Vagina (tissue), 2 donors: ENCODE results near the gene NXNL1. TPM values are rescaled to one million over a fixed set of nuclear protein-coding genes. Genes with fewer than 3 reads are reported as not detected.
A peak's percentile ranks its signal among the peaks of the same experiment; 100 is the strongest.

Experiments
- DNase-seq, 2 donors: peaks; one replicate each; pipeline ENCODE4 v3.0.0-alpha.2; 2017; ENCODE audit errors: extremely low spot score in 2 of 2
- H3K27ac ChIP-seq: fragments of 200-600 bp; sonication (generic); one replicate; pipeline ENCODE4 v1.5.1; 2019
- H3K27me3 ChIP-seq: fragments of 200-600 bp; sonication (generic); one replicate; pipeline ENCODE4 v1.5.1; 2019
- H3K36me3 ChIP-seq, 2 donors: fragments of 200-600 bp; sonication (generic); one replicate each; pipeline ENCODE4 v1.5.1; 2017 to 2019
- H3K4me1 ChIP-seq: fragments of 200-600 bp; sonication (generic); one replicate; pipeline ENCODE4 v1.5.1; 2019
- H3K4me3 ChIP-seq, 2 donors: fragments of 200-600 bp; sonication (generic); 1 replicate in 1 of 2; 2 replicates in 1 of 2; pipeline ENCODE4 v1.5.1; 2016 to 2019
- H3K9me3 ChIP-seq: fragments of 200-600 bp; sonication (generic); one replicate; pipeline ENCODE4 v1.5.1; 2019
- CTCF ChIP-seq, 3 experiments: fragments of 450-650 bp in 2 of 3; fragments of 200-600 bp in 1 of 3; sonication (generic) in 1 of 3; IDR thresholded peaks; one replicate each; pipeline ENCODE4 v1.5.1; 2017 to 2019; ENCODE audit warnings: antibody characterized with exemption in 3 of 3, mild to moderate bottlenecking in 2 of 3, moderate library complexity in 2 of 3
- POLR2A ChIP-seq, 2 donors: fragments of 450-650 bp; IDR thresholded peaks; one replicate each; pipeline ENCODE4 v1.6.1; 2017; ENCODE audit warnings: antibody characterized with exemption in 2 of 2, mild to moderate bottlenecking in 2 of 2, moderate library complexity in 2 of 2
- POLR2AphosphoS5 ChIP-seq, 2 donors: sonication (generic); formaldehyde crosslinking; IDR thresholded peaks; one replicate each; pipeline ENCODE4 v1.9.0; 2017; ENCODE audit warnings: antibody characterized with exemption in 2 of 2, mild to moderate bottlenecking in 2 of 2, low read depth in 1 of 2; ENCODE audit not compliant: insufficient read depth in 1 of 2
- intact Hi-C: fragments of 100-400 bp; cut with DNase I; formaldehyde crosslinking; loops from one replicate; pipeline ENCODE4 v1.15.1; 2023
- total RNA-seq: library from RNA; depleted of rRNA; stranded (reverse); fragments of >200 nt; gene quantifications from one replicate; pipeline ENCODE4 v1.2.3, GENCODE V29; 2016

Gene NXNL1
- total RNA-seq, 1 donor from 2014 or later, result not detected

GRCh38 chr19:17429641-17430113 is 31.0 kb downstream of the NXNL1 start:
- TF ChIP-seq POLR2A (IDR thresholded peaks at IDR 0.05) (no peak), POLR2AphosphoS5 (IDR thresholded peaks at IDR 0.05; ENCODE audit: insufficient read depth in 1 of 2, low read depth in 1 of 2) (no peak), CTCF (IDR thresholded peaks at IDR 0.05) (no peak)
- Histone ChIP-seq H3K9me3 (no peaks in the 10 kb centered on the region), H3K4me3 (no peak overlapping the region), H3K36me3 (no peaks in the 10 kb centered on the region), H3K4me1 (peaks cover 5% of the 10 kb centered on the region), H3K27me3 (no peaks in the 10 kb centered on the region), H3K27ac (no peak overlapping the region)
- intact Hi-C loops, result no loop called here
- no peak for DNase-seq

GRCh38 chr19:17424743-17425365 is 35.9 kb downstream of the NXNL1 start:
- H3K9me3 ChIP-seq, result no peaks in the 10 kb centered on the region
- TF ChIP-seq CTCF (IDR thresholded peaks at IDR 0.05) (no peak), POLR2A (IDR thresholded peaks at IDR 0.05) (no peak), POLR2AphosphoS5 (IDR thresholded peaks at IDR 0.05; ENCODE audit: insufficient read depth in 1 of 2, low read depth in 1 of 2) (no peak)
- DNase-seq, result no peak
- intact Hi-C loops, result no loop called here
- H3K36me3 ChIP-seq, result no peaks in the 10 kb centered on the region
- H3K4me3 ChIP-seq, result no peak overlapping the region
- no peak overlapping the region for H3K27ac ChIP-seq
- peaks cover 15% of the 10 kb centered on the region for H3K4me1 ChIP-seq
- no peaks in the 10 kb centered on the region for H3K27me3 ChIP-seq

GRCh38 chr19:17423429-17424208 is 37.1 kb downstream of the NXNL1 start:
- Histone ChIP-seq H3K36me3 (no peaks in the 10 kb centered on the region), H3K4me1 (peaks cover 22% of the 10 kb centered on the region), H3K9me3 (no peaks in the 10 kb centered on the region), H3K27ac (no peak overlapping the region), H3K4me3 (no peak overlapping the region), H3K27me3 (no peaks in the 10 kb centered on the region)
- no peak for DNase-seq
- intact Hi-C loops, result no loop called here
- TF ChIP-seq CTCF (IDR thresholded peaks at IDR 0.05), result no peak
- TF ChIP-seq POLR2A (IDR thresholded peaks at IDR 0.05), result no peak

GRCh38 chr19:17421942-17422341 is 38.8 kb downstream of the NXNL1 start:
- Histone ChIP-seq H3K4me3 (no peak overlapping the region), H3K9me3 (no peaks in the 10 kb centered on the region), H3K4me1 (peaks cover 22% of the 10 kb centered on the region), H3K27ac (no peak overlapping the region), H3K27me3 (no peaks in the 10 kb centered on the region), H3K36me3 (no peaks in the 10 kb centered on the region)
- intact Hi-C loops, result no loop called here
- DNase-seq, result no peak
- TF ChIP-seq CTCF (IDR thresholded peaks at IDR 0.05) (no peak), POLR2AphosphoS5 (IDR thresholded peaks at IDR 0.05; ENCODE audit: insufficient read depth in 1 of 2, low read depth in 1 of 2) (no peak), POLR2A (IDR thresholded peaks at IDR 0.05) (no peak)

GRCh38 chr19:17420475-17420924 is 40.2 kb downstream of the NXNL1 start:
- Histone ChIP-seq H3K27me3 (no peaks in the 10 kb centered on the region), H3K4me1 (peaks cover 22% of the 10 kb centered on the region), H3K27ac (peak overlapping the region; percentile 76), H3K9me3 (no peaks in the 10 kb centered on the region), H3K4me3 (peak overlapping the region; percentile 76 to 93), H3K36me3 (no peaks in the 10 kb centered on the region)
- no peak for TF ChIP-seq CTCF (IDR thresholded peaks at IDR 0.05)
- no peak for TF ChIP-seq POLR2AphosphoS5 (IDR thresholded peaks at IDR 0.05; ENCODE audit: insufficient read depth in 1 of 2, low read depth in 1 of 2)
- TF ChIP-seq POLR2A (IDR thresholded peaks at IDR 0.05), result no peak
- intact Hi-C loops, result no loop called here
- DNase-seq, result no peak
